ENCODE measurements around the gene TMTC2. TPM values are rescaled to one million over a fixed set of nuclear protein-coding genes. Genes with fewer than 3 reads are reported as not detected.

TMTC2 gene
- total RNA-seq, 1 donor from 2014 or later: 31.4 TPM

DNA sequence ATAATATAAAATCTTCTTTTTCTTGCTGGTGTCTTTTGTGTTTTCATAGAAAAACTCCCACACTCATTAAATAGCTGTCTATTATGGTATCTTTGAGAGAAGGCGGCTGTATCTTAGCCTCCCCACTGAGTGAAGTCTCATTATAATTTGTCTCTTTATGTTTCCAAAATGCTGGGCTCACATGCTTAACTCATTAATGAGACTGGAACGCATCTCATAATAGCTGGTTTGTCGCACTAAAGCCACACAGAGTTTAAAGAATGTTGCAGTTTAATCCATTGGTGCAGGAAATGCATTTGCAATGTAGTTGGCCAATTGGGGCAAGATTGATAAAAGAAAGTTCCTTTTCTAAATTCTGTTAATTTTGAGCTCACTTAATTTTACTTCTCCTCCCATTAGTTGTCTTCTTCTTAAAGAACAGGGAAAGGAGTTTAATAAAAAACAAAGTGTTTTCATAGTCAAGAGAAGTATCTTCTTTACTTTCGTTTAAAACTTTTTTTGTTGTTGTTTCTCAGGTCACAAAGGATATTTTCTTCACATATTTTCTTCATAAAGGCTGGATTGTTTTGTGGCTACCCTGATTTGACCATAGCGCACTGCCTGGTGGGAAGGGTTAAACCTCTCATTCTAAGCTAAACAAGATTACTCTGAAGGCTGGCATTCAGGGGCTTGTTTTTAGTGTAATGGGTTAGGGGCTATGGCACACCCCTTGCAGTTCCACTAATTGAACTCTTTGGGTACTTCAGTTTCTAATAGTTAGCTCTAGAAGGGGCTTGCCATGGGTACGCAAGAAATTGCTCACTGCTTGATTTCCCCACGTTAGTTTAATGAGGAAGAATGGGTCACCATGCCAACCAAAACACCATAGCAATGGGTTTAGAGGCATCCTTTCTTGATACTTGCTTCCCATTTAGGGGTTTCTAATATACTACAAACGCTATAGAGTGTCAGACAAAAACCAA, 197.0 kb downstream of the TMTC2 start:
- Histone ChIP-seq H3K9me3 (no peaks in the 10 kb centered on the region), H3K4me1 (peaks cover 6% of the 10 kb centered on the region), H3K27ac (no peak overlapping the region), H3K4me3 (no peak overlapping the region), H3K36me3 (no peaks in the 10 kb centered on the region), H3K27me3 (ENCODE audit: low read depth) (no peaks in the 10 kb centered on the region)
- DNase-seq: no peak
- TF ChIP-seq, protein P1, sequence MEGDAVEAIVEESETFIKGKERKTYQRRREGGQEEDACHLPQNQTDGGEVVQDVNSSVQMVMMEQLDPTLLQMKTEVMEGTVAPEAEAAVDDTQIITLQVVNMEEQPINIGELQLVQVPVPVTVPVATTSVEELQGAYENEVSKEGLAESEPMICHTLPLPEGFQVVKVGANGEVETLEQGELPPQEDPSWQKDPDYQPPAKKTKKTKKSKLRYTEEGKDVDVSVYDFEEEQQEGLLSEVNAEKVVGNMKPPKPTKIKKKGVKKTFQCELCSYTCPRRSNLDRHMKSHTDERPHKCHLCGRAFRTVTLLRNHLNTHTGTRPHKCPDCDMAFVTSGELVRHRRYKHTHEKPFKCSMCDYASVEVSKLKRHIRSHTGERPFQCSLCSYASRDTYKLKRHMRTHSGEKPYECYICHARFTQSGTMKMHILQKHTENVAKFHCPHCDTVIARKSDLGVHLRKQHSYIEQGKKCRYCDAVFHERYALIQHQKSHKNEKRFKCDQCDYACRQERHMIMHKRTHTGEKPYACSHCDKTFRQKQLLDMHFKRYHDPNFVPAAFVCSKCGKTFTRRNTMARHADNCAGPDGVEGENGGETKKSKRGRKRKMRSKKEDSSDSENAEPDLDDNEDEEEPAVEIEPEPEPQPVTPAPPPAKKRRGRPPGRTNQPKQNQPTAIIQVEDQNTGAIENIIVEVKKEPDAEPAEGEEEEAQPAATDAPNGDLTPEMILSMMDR (IDR thresholded peaks at IDR 0.05): no peak
- ATAC-seq: no peak
- intact Hi-C loops (cut with DNase I): no loop called here

- no peak for DNase-seq
- H3K27me3 ChIP-seq (ENCODE audit: low read depth): no peaks in the 10 kb centered on the region
- H3K4me1 ChIP-seq: no peaks in the 10 kb centered on the region
- intact Hi-C loops (cut with DNase I): no loop called here
- no peak for ATAC-seq
- no peak overlapping the region for H3K4me3 ChIP-seq
- H3K36me3 ChIP-seq: no peaks in the 10 kb centered on the region
- TF ChIP-seq, protein P1 (IDR thresholded peaks at IDR 0.05): no peak
- H3K27ac ChIP-seq: no peak overlapping the region
- H3K9me3 ChIP-seq: no peaks in the 10 kb centered on the region
Observed at GRCh38 chr12:82886671-82887340, 200.1 kb downstream of the TMTC2 start.

DNA sequence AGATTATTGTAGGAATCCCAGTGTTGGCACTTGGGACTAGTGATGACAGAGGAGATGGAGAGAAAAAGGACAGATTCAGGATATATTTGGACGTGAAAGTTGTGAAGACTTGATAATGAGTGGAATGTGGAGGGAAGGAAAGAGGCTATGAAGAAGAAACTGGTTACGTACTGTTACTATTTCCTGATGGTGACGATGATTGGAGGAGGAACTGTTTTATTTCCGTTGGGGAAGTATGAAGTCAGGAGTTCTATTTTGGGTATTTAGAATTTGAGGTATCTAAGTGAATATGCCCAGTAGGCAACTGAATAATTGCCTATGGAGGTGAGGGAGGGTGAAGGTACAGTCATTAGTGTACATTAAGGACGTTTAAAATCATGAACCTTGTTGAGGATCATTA, 207.2 kb downstream of the TMTC2 start:
- no peak for DNase-seq
- Histone ChIP-seq H3K36me3 (no peaks in the 10 kb centered on the region), H3K27ac (no peak overlapping the region), H3K27me3 (ENCODE audit: low read depth) (no peaks in the 10 kb centered on the region), H3K4me3 (no peak overlapping the region), H3K4me1 (no peaks in the 10 kb centered on the region), H3K9me3 (no peaks in the 10 kb centered on the region)
- TF ChIP-seq, protein P1 (IDR thresholded peaks at IDR 0.05): no peak
- intact Hi-C loops (cut with DNase I): no loop called here
- no peak for ATAC-seq

GRCh38 chr12:82896277-82896676, 209.6 kb downstream of the TMTC2 start:
- Histone ChIP-seq H3K27me3 (ENCODE audit: low read depth) (no peaks in the 10 kb centered on the region), H3K4me1 (no peaks in the 10 kb centered on the region), H3K4me3 (no peak overlapping the region), H3K27ac (no peak overlapping the region), H3K9me3 (no peaks in the 10 kb centered on the region), H3K36me3 (no peaks in the 10 kb centered on the region)
- intact Hi-C loops (cut with DNase I): no loop called here
- TF ChIP-seq, protein P1 (IDR thresholded peaks at IDR 0.05): no peak
- ATAC-seq (no peak), DNase-seq (no peak)

DNA sequence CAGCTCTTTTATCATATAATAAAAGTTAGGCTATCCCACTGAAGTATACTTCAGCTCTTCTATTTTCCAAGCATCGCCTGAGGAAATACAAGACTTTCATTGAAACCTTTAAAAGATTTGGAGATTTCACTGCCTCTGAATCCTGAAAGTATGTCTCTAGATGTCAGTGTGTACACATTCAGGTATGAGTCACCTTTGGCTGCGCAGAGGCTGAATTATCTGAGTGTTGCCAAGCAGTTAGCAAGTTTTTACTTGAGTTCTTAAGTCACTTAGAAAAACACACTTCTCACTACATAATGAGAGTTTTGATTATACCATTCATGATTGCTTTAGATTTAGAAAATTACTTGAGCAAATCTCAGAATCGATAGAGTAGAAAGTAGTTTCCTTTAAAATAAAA, 210.3 kb downstream of the TMTC2 start:
- intact Hi-C loops (cut with DNase I): no loop called here
- ATAC-seq: peak; percentile 72 to 93
- Histone ChIP-seq H3K4me3 (no peak overlapping the region), H3K27me3 (ENCODE audit: low read depth) (no peaks in the 10 kb centered on the region), H3K36me3 (no peaks in the 10 kb centered on the region), H3K9me3 (no peaks in the 10 kb centered on the region), H3K4me1 (no peaks in the 10 kb centered on the region), H3K27ac (no peak overlapping the region)
- TF ChIP-seq, protein P1 (IDR thresholded peaks at IDR 0.05): no peak
- no peak for DNase-seq

Measured in lower lobe of right lung (tissue), 2 donors.